NCI-H526 (cell line): Measurements from ENCODE around the gene TRIM9.

ENCODE experiments used
- DNase-seq, 2 experiments: peaks; one replicate each; lab custom pipeline; 2025; lab: John Stamatoyannopoulos, UW

TRIM9 gene

GRCh38 chr14:51093371-51094281 is 1.3 kb downstream of the TRIM9 start:
- DNase-seq, result peak; percentile 73 to 86

GRCh38 chr14:51092965-51093364 is 1.9 kb downstream of the TRIM9 start:
- peak in 1 of 2 experiments; percentile 20 for DNase-seq

GRCh38 chr14:51089278-51089677 is 5.6 kb downstream of the TRIM9 start:
- no peak for DNase-seq

GRCh38 chr14:51087031-51087441 is 7.9 kb downstream of the TRIM9 start:
- no peak for DNase-seq

- DNase-seq, result no peak
These were observed 8.9 kb downstream of the TRIM9 start for GRCh38 chr14:51086044-51086443.

GRCh38 chr14:51084962-51085361 is 9.9 kb downstream of the TRIM9 start:
- DNase-seq, result no peak

GRCh38 chr14:51084507-51084906 is 10.4 kb downstream of the TRIM9 start:
- no peak for DNase-seq

- no peak for DNase-seq
These were observed 12.6 kb downstream of the TRIM9 start for GRCh38 chr14:51082349-51082748.

- no peak for DNase-seq
These were observed 13.2 kb downstream of the TRIM9 start for GRCh38 chr14:51081712-51082111.

- DNase-seq, result no peak
These were observed 13.7 kb downstream of the TRIM9 start for GRCh38 chr14:51081209-51081608.

GRCh38 chr14:51080645-51081044 is 14.3 kb downstream of the TRIM9 start:
- no peak for DNase-seq

GRCh38 chr14:51079489-51079888 is 15.4 kb downstream of the TRIM9 start:
- DNase-seq, result no peak

GRCh38 chr14:51079085-51079484 is 15.8 kb downstream of the TRIM9 start:
- DNase-seq, result no peak

- DNase-seq, result no peak
These were observed 20.1 kb downstream of the TRIM9 start for GRCh38 chr14:51074701-51075385.

GRCh38 chr14:51073731-51074130 is 21.2 kb downstream of the TRIM9 start:
- DNase-seq, result no peak

GRCh38 chr14:51072976-51073375 is 21.9 kb downstream of the TRIM9 start:
- DNase-seq, result no peak

GRCh38 chr14:51071857-51072256 is 23.0 kb downstream of the TRIM9 start:
- no peak for DNase-seq

GRCh38 chr14:51070726-51071125 is 24.2 kb downstream of the TRIM9 start:
- no peak for DNase-seq

GRCh38 chr14:51069055-51069454 is 25.9 kb downstream of the TRIM9 start:
- DNase-seq, result no peak

GRCh38 chr14:51068268-51068667 is 26.6 kb downstream of the TRIM9 start:
- no peak for DNase-seq

- DNase-seq, result no peak
These were observed 27.6 kb downstream of the TRIM9 start for GRCh38 chr14:51067295-51067694.

GRCh38 chr14:51066576-51066975 is 28.3 kb downstream of the TRIM9 start:
- DNase-seq, result no peak

- DNase-seq, result no peak
These were observed 35.9 kb downstream of the TRIM9 start for GRCh38 chr14:51059032-51059431.
